HG02610 (cell line): ENCODE measurements around the gene SRC.

Experiments used
- ATAC-seq: cut with Tn5 transposase; IDR thresholded peaks from one replicate; pipeline ENCODE4 v1.9.1; 2021; ENCODE audit warnings: mild to moderate bottlenecking, moderate library complexity; ENCODE audit not compliant: unreplicated experiment

SRC gene

GRCh38 chr20:37348792-37349516 lies 3.0 kb downstream of the SRC start:
- ATAC-seq, result no peak

- no peak for ATAC-seq
Observed at GRCh38 chr20:37349517-37350491, 3.9 kb downstream of the SRC start.

- ATAC-seq, result no peak
Observed at GRCh38 chr20:37350649-37351574, 5.0 kb downstream of the SRC start.

GRCh38 chr20:37351689-37352607 lies 6.0 kb downstream of the SRC start:
- ATAC-seq, result no peak

GRCh38 chr20:37352608-37352980 lies 6.7 kb downstream of the SRC start:
- ATAC-seq, result no peak

- ATAC-seq, result no peak
Observed at GRCh38 chr20:37353285-37353849, 7.4 kb downstream of the SRC start.

GRCh38 chr20:37354210-37355195 lies 8.6 kb downstream of the SRC start:
- ATAC-seq, result no peak

GRCh38 chr20:37355252-37356180 lies 9.6 kb downstream of the SRC start:
- ATAC-seq, result no peak

- no peak for ATAC-seq
Observed at GRCh38 chr20:37356387-37356786, 10.4 kb downstream of the SRC start.

GRCh38 chr20:37356961-37357371 lies 11.0 kb downstream of the SRC start:
- no peak for ATAC-seq

- no peak for ATAC-seq
Observed at GRCh38 chr20:37357481-37358365, 11.8 kb downstream of the SRC start.

- ATAC-seq, result no peak
Observed at GRCh38 chr20:37358366-37359150, 12.6 kb downstream of the SRC start.

GRCh38 chr20:37359331-37359730 lies 13.4 kb downstream of the SRC start:
- ATAC-seq, result no peak

- ATAC-seq, result no peak
Observed at GRCh38 chr20:37359836-37360235, 13.9 kb downstream of the SRC start.

GRCh38 chr20:37360391-37361115 lies 14.6 kb downstream of the SRC start:
- no peak for ATAC-seq
